Measurements from ENCODE around the gene MYH14.

Gene MYH14

GRCh38 chr19:50203281-50204080 is at the start of gene MYH14:
Gene MYH14 (plus strand): TSS chr19:50203622. CDS start chr19:50210366, 6,744 bp downstream.
- no peak for DNase-seq (ENCODE audit: low read depth)

GRCh38 chr19:50154529-50154928 is 48.9 kb upstream of the MYH14 start:
- no peak for DNase-seq (ENCODE audit: low read depth)

DNA sequence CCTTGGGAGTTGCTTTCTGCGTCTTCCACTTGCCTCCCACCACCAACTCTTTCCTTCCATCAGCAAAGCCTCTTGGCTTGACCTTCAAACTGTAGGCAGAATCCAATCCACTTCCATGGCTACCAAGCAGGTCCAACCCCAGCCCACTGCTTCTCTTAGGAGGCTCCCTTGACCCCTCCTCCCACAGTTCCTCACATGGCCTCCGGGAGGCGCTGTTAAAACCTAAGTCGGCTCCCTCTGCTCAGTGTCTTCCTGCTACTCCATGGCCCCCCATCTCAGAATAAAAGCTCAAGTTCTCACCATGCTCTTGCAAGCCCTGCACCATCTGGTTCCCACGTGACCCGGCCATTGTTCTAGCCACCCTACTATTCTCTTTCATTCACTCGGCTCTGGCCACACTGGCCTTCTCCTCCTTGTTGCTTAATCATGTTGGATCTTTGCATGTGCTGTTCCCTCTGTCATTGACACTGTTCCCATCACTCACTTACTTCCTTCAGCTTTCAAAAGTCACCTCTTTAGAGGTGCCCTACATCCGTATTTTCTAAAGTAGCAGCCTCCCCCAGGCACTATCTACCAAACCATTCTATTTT is 47.8 kb upstream of the MYH14 start:
- no peak for DNase-seq (ENCODE audit: low read depth)

- no peak for DNase-seq (ENCODE audit: low read depth)
Measured at GRCh38 chr19:50158577-50158976, 44.8 kb upstream of the MYH14 start.

- no peak for DNase-seq (ENCODE audit: low read depth)
Measured at GRCh38 chr19:50159078-50159477, 44.3 kb upstream of the MYH14 start.

DNA sequence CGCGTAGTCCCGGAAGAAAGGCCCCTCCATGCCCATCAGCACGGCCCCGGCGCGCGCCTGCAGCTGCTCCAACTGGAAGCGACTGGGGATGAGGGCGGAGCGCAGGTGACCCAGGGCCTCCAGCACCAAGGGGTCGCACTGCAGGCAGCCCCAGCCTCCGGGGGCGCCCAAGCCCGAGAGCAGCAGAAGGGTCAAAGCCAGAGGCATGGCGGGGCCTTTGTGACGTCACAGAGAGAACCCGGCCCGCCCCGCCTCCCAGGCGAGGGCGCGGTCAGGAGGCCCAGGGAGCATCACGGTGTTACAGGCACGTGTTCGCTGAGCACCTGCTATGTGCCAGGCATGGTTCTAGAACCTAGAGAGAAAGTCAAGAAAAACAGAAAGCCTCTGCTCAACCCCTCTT is 40.4 kb upstream of the MYH14 start, which contains the start of gene IZUMO2:
TSS of gene IZUMO2 (minus strand) at position 294 of the 400 bp plus-strand sequence. CDS start at position 207, 87 bp downstream.
- DNase-seq (ENCODE audit: low read depth): no peak

GRCh38 chr19:50167314-50167721 is 36.1 kb upstream of the MYH14 start:
- no peak for DNase-seq (ENCODE audit: low read depth)

DNA sequence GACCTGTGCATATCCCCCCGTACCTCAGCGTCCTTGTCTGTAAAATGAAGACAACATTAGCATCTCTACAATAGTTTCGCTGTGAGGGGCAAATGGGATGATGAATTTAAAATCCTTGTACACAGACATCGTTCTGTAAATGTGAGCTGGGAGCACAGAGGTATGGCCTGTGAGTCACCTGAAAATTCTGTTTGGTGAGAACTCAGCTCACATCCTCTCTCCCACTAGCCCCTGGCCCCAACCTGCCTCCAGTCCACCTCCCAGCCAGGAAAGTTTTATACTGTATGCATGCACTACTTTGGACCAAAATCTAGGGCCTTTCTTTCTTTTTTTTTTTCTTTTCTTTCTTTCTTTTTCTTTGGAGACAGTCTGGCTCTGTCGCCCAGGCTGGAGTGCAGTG is 31.7 kb upstream of the MYH14 start:
- no peak for DNase-seq (ENCODE audit: low read depth)

DNA sequence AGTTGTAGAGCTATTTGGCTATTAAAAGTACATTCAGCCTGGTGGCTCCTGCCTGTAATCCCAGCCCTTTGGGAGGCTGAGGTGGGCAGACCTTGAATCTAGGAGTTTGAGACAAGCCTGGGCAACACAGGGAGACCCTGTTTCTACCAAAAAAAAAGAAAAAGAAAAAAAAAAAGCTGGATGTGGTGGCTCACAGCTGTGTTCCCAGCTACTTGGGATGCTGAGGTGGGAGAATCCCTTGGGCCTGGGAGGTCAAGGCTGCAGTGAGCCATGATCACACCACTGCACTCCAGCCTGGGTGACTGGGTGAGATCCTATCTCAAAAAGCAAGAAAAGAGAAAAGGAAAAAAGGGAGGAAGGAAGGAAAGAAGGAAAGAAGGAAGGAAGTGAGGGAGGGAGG is 30.7 kb upstream of the MYH14 start:
- no peak for DNase-seq (ENCODE audit: low read depth)

- no peak for DNase-seq (ENCODE audit: low read depth)
Measured at GRCh38 chr19:50173127-50173526, 30.3 kb upstream of the MYH14 start.

DNA sequence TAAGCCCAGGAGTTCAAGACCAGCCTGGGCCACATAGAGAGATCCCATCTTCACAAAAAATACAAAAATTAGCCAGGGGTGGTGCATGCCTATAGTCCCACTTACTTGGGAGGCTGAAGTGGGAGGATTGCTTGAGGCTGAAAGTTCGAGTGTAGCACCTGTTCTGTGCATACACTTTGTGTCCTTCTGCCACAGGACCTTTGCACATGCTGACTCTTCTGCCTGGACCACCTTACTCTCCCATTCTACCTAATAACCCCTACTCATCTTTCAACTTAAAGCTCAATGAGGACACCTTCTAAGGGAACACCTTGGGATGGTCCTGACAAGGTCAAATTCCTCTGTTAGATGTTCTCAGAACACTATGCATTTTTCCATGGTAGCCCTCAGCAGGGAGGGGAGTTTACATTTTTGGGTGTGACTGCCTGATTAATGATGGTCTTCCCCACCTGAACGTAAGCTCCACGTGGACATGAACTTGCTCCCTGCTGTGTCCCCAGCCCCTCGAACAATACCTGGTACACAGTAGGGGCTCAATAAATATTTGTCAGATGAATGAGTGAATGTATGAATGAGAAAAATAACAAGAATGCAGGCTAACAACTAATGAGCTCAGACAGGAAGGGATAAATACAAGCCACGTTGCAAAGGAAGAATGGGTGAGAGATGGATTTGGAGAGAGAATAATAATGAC is 29.2 kb upstream of the MYH14 start:
- no peak for DNase-seq (ENCODE audit: low read depth)

DNA sequence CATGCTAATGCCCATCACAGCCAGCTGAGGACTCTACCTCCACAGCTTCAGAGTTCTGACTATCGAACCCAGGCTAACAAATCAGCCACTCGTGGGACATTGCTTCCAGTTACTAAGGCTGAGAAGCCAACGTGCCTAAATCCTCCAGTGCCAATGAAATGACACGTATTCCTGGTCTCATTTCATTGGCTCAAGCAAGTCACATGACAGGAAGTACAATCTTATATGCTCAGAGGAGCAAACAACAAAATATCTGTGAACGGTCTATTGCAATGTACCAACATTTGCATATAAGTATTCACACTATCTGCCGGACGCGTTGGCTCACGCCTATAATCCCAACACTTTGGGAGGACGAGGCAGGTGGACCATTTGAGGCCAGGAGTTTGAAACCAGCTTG is 27.5 kb upstream of the MYH14 start:
- no peak for DNase-seq (ENCODE audit: low read depth)

- DNase-seq (ENCODE audit: low read depth): no peak
Measured at GRCh38 chr19:50176775-50177174, 26.6 kb upstream of the MYH14 start.

DNA sequence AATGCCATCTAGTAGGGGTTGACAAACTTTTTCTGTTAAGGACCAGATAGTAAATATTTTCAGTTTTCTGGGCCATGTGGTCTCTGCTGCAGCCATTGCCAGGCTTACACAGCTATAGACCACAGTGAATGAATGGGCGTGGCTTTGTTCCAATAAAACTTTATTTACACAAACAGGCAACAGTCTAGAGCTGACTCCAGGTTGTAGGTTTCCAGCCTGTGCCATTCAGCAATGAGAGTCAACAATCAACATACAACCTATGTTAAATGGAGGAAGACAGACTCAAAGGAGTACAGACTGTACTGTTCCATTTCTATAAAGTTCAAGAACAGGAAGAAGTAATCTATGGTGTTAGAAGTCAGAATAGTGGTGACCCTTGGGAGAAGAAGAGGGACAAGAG is 25.1 kb upstream of the MYH14 start:
- no peak for DNase-seq (ENCODE audit: low read depth)

- DNase-seq (ENCODE audit: low read depth): no peak
Measured at GRCh38 chr19:50178859-50179537, 24.4 kb upstream of the MYH14 start.

DNA sequence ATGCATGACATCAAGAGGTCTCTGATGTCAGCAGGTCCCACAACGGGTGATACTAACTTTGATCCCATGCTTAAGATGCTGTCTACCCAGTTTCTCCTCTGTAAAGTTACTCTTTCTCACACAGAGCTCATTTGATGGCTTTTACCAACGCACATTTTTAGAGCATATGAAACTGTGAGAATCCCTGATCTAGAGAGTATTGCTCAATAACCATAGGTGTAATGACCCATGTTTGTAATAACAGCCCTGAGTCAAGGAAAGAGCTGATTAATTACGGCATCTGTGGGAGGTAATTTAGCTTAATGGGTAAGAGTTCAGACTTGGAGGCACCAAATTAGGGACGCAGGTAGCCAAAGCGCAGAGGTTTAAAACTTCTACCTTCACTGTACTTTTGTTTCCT is 22.3 kb upstream of the MYH14 start:
- no peak for DNase-seq (ENCODE audit: low read depth)

GRCh38 chr19:50184196-50184595 is 19.2 kb upstream of the MYH14 start:
- no peak for DNase-seq (ENCODE audit: low read depth)

DNA sequence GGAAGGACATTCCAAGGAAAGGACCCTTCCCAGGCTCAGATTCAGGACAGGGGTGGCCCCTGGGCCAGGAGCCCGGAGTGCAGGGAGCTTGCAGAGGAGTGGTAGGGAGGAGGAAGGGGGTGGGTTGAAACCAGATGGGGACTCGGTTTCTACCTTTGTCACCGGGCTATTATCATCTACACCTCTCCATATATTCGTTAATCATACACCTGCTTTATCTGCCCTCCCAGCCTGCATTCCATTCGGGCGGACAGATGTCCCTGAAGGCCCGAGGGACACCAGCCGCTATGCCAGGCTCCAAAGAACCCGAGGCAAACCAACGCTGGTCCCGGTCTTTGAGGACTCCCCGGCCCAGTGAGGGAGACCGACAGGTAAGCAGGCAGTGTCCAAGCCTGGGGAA is 15.5 kb upstream of the MYH14 start:
- no peak for DNase-seq (ENCODE audit: low read depth)

DNA sequence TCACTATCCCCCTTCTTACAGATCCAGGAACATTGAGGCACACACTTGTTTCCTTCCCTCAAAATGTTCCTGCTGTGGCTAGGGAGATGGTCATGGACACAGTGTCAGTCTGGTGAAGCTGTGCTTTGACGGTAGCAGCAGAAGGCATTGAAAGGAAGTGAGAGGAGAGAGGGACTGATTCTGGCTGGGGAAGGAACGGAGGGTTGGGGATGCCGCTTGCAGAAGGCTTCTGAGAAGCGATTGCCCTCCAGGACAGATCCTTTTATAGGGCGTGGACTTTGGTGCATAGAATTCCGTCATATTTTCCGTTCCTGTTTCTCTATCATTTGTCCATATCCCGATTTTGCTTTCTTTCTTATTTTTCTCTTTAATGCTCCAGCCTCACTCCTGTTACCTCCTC is 14.1 kb upstream of the MYH14 start:
- no peak for DNase-seq (ENCODE audit: low read depth)

GRCh38 chr19:50190439-50190891 is 13.0 kb upstream of the MYH14 start:
- no peak for DNase-seq (ENCODE audit: low read depth)

GRCh38 chr19:50191216-50191615 is 12.2 kb upstream of the MYH14 start:
- DNase-seq (ENCODE audit: low read depth): no peak

DNA sequence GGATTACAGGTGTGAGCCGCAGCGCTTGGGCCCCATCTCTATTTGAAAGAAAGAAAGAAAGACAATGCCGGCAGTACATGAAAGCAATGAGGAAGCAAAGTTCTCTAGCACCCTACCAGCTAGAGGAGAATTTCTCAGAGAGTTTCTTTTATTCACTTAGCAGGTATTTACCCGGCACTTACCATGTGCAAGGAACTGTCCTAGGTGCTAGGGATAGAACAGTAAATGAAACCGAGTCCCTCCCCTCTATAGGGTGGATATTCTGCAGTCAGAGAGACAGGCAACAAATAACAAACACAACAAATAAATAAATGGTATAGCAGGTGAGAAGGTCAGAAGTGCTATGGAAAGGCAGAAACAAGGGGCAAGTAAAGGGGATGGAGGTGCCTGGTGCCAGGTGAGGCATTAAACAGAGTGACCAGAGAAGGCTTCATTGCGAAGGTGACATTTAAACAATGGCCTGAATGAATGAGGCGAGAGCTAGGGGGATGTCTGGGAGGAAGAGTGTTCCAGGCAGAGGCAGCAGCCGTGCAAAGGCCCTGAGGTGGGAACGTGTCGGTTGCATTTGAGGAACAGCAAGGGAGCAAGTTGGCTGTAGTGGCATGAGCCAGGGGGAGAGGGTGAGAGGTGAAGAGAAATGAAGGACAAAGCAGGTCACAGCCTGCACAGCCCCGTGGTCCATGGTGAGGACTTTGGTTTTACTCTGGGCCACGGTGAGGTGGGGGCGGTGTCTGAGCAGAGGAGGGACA is 10.8 kb upstream of the MYH14 start:
- DNase-seq (ENCODE audit: low read depth): no peak
